ENCODE data around the gene HYAL1.

The HYAL1 gene

GRCh38 chr3:50340147-50340447 is 36.7 kb upstream of the HYAL1 start:
- DNase-seq (ENCODE audit: low read depth), result no peak
- TF ChIP-seq CTCF (conservative IDR thresholded peaks at IDR 0.05; ENCODE audit: control insufficient read depth, insufficient read depth, low read depth, low read length), result no peak
- peak overlapping the region; percentile 79 for H3K4me3 ChIP-seq (ENCODE audit: control insufficient read depth, low read depth, low read length)

- TF ChIP-seq CTCF (conservative IDR thresholded peaks at IDR 0.05; ENCODE audit: control insufficient read depth, insufficient read depth, low read depth, low read length), result no peak
- peak; percentile 65 for DNase-seq (ENCODE audit: low read depth)
- peak overlapping the region; percentile 79 for H3K4me3 ChIP-seq (ENCODE audit: control insufficient read depth, low read depth, low read length)
Observed at GRCh38 chr3:50339485-50340146, 36.2 kb upstream of the HYAL1 start.

- TF ChIP-seq CTCF (conservative IDR thresholded peaks at IDR 0.05; ENCODE audit: control insufficient read depth, insufficient read depth, low read depth, low read length), result no peak
- no peak for DNase-seq (ENCODE audit: low read depth)
- peak overlapping the region; percentile 79 for H3K4me3 ChIP-seq (ENCODE audit: control insufficient read depth, low read depth, low read length)
Observed at GRCh38 chr3:50338965-50339364, 35.6 kb upstream of the HYAL1 start.

- peak overlapping the region; percentile 96 for H3K4me3 ChIP-seq (ENCODE audit: control insufficient read depth, low read depth, low read length)
- no peak for TF ChIP-seq CTCF (conservative IDR thresholded peaks at IDR 0.05; ENCODE audit: control insufficient read depth, insufficient read depth, low read depth, low read length)
- peak; percentile 99 for DNase-seq (ENCODE audit: low read depth)
Observed at GRCh38 chr3:50337175-50337861, 33.9 kb upstream of the HYAL1 start.

- DNase-seq (ENCODE audit: low read depth), result peak; percentile 46
- TF ChIP-seq CTCF (conservative IDR thresholded peaks at IDR 0.05; ENCODE audit: control insufficient read depth, insufficient read depth, low read depth, low read length), result no peak
Observed at GRCh38 chr3:50336452-50337174, 33.2 kb upstream of the HYAL1 start.

GRCh38 chr3:50334339-50335075 is 31.1 kb upstream of the HYAL1 start:
- peak overlapping the region; percentile 13 for H3K4me3 ChIP-seq (ENCODE audit: control insufficient read depth, low read depth, low read length)
- no peak for DNase-seq (ENCODE audit: low read depth)
- no peak for TF ChIP-seq CTCF (conservative IDR thresholded peaks at IDR 0.05; ENCODE audit: control insufficient read depth, insufficient read depth, low read depth, low read length)

More at GRCh38 chr3:50336452-50337174, 33.2 kb upstream of the HYAL1 start:
- peak overlapping the region; percentile 96 for H3K4me3 ChIP-seq (ENCODE audit: control insufficient read depth, low read depth, low read length)

Measured in fibroblast of mammary gland (primary cell).